ENCODE measurements around the gene ZNF302. TPM values are rescaled to one million over a fixed set of nuclear protein-coding genes. Genes with fewer than 3 reads are reported as not detected.

Gene ZNF302
- total RNA-seq, 4 donors from 2014 or later: 20.4 to 29.5 (median 21.6) TPM

- Histone ChIP-seq H3K27me3 (no peaks in the 10 kb centered on the region), H3K27ac (replicated peaks in 1 of 4) (no peak overlapping the region), H3K4me1 (no peaks in the 10 kb centered on the region), H3K9me3 (no peaks in the 10 kb centered on the region), H3K4me3 (no peak overlapping the region), H3K36me3 (no peaks in the 10 kb centered on the region)
- DNase-seq (ENCODE audit: extremely low spot score): no peak
- 29% methylated on average over 4 of the region's 5 CpGs for WGBS
- intact Hi-C loops (cut with DNase I): no loop called here
- TF ChIP-seq CTCF (IDR thresholded peaks at IDR 0.05) (no peak), EP300 (IDR thresholded peaks at IDR 0.05) (no peak), POLR2AphosphoS5 (IDR thresholded peaks at IDR 0.05) (no peak), POLR2A (IDR thresholded peaks at IDR 0.05; ENCODE audit: low read depth) (no peak)
Measured at GRCh38 chr19:34645551-34645950, 31.9 kb upstream of the ZNF302 start.

DNA sequence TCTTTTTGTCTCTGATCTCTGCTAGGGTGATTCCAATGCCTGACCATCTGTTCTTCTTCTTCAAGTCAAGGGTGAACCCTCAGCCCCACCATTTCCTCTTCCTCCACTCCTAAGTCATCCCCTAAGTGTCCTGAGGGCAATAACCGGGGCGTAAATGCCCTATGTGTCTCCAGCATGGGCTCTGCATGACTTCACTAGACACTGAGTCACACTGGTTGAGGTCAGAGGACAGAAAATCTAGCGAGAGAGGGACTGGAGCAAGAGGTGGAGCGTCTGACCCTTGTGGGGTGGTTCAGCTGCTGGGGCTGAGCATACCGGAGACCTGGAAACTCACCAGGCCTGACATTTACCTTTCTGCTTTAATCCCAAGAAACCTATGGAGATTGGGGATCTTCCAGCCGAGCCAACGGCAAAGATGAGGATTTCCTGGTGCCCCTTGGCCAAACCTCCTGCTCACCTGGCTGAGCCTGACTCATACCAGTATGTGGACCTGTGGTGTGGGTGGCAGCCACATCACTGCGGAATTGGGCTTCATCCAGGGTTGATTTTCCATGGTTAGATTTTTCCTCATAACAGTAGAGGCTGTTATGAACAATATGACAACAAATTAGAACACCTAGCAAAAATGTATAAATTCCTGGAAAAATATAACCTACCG, 27.5 kb upstream of the ZNF302 start:
- H3K27ac ChIP-seq (replicated peaks in 1 of 4): no peak overlapping the region
- H3K9me3 ChIP-seq: peaks cover 0 to 10% (median 7%) of the 10 kb centered on the region in 4 donors
- no peaks in the 10 kb centered on the region for H3K36me3 ChIP-seq
- no peak overlapping the region for H3K4me3 ChIP-seq
- DNase-seq (ENCODE audit: extremely low spot score): no peak
- H3K4me1 ChIP-seq: no peaks in the 10 kb centered on the region
- no peaks in the 10 kb centered on the region for H3K27me3 ChIP-seq
- no peak for TF ChIP-seq POLR2AphosphoS5 (IDR thresholded peaks at IDR 0.05)
- no peak for TF ChIP-seq POLR2A (IDR thresholded peaks at IDR 0.05; ENCODE audit: low read depth)
- TF ChIP-seq EP300 (IDR thresholded peaks at IDR 0.05): no peak
- TF ChIP-seq CTCF (IDR thresholded peaks at IDR 0.05): no peak
- 88% methylated on average over 8 of the region's 9 CpGs for WGBS
- intact Hi-C loops (cut with DNase I): no loop called here

- H3K36me3 ChIP-seq: no peaks in the 10 kb centered on the region
- peaks cover 0 to 10% (median 7%) of the 10 kb centered on the region in 4 donors for H3K9me3 ChIP-seq
- H3K27ac ChIP-seq (replicated peaks in 1 of 4): no peak overlapping the region
- TF ChIP-seq CTCF (IDR thresholded peaks at IDR 0.05) (no peak), POLR2A (IDR thresholded peaks at IDR 0.05; ENCODE audit: low read depth) (no peak), EP300 (IDR thresholded peaks at IDR 0.05) (no peak), POLR2AphosphoS5 (IDR thresholded peaks at IDR 0.05) (no peak)
- no peak for DNase-seq (ENCODE audit: extremely low spot score)
- no peaks in the 10 kb centered on the region for H3K27me3 ChIP-seq
- no peak overlapping the region for H3K4me3 ChIP-seq
- no peaks in the 10 kb centered on the region for H3K4me1 ChIP-seq
- WGBS: 74% methylated on average over 2 of the region's 2 CpGs
- intact Hi-C loops (cut with DNase I): no loop called here
Measured at GRCh38 chr19:34651747-34652146, 25.7 kb upstream of the ZNF302 start.

DNA sequence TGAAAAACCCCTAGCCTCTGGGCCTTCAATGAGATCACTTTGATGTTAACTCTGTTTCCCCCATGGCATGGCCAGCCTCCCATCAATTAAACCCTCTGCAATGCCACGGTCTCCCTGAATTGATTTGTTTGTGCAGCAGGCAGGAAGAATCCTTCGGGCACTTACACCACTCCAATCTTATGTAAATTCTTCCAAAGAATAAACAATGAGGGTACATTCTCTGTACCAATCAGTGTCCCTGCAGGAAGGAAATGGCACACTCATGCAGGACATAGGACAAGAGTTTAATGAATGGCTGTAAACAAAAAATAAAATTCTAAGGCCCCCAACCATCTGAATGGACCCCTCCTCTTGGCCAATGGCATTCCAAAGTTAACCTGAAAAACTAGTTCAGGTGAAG, 22.7 kb upstream of the ZNF302 start:
- Histone ChIP-seq H3K36me3 (no peaks in the 10 kb centered on the region), H3K4me1 (no peaks in the 10 kb centered on the region), H3K4me3 (no peak overlapping the region), H3K27ac (replicated peaks in 1 of 4) (no peak overlapping the region), H3K27me3 (no peaks in the 10 kb centered on the region), H3K9me3 (peaks cover 0 to 10% (median 7%) of the 10 kb centered on the region in 4 donors)
- intact Hi-C loops (cut with DNase I): no loop called here
- TF ChIP-seq CTCF (IDR thresholded peaks at IDR 0.05) (no peak), POLR2A (IDR thresholded peaks at IDR 0.05; ENCODE audit: low read depth) (no peak), POLR2AphosphoS5 (IDR thresholded peaks at IDR 0.05) (no peak), EP300 (IDR thresholded peaks at IDR 0.05) (no peak)
- no peak for DNase-seq (ENCODE audit: extremely low spot score)
- WGBS: 47% methylated on average over 2 of the region's 2 CpGs

DNA sequence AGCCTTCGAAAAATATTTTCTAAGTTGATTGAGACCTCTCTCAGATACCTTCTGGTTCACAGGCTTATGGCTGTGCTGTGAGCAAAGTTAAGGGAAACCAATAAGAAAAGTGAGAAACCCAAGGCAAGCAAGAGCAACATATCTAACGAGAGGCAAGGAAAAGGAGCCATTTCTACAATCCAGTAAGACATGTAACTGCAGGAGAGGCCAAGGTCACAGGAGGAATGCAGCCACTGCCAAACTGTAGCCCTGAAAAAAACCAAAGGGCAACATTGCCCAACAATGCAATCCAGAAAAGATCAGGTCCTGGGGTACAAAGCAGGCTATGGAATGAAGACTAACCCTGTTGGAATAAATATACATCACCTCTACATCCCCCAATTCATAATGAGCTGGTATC, 21.8 kb upstream of the ZNF302 start:
- TF ChIP-seq POLR2A (IDR thresholded peaks at IDR 0.05; ENCODE audit: low read depth) (no peak), POLR2AphosphoS5 (IDR thresholded peaks at IDR 0.05) (no peak), CTCF (IDR thresholded peaks at IDR 0.05) (no peak), EP300 (IDR thresholded peaks at IDR 0.05) (no peak)
- Histone ChIP-seq H3K9me3 (peaks cover 0 to 10% (median 7%) of the 10 kb centered on the region in 4 donors), H3K4me1 (no peaks in the 10 kb centered on the region), H3K27ac (replicated peaks in 1 of 4) (no peak overlapping the region), H3K27me3 (no peaks in the 10 kb centered on the region), H3K4me3 (no peak overlapping the region), H3K36me3 (no peaks in the 10 kb centered on the region)
- DNase-seq (ENCODE audit: extremely low spot score): no peak
- 72% methylated on average over 2 of the region's 2 CpGs for WGBS
- intact Hi-C loops (cut with DNase I): no loop called here

Measured in esophagus muscularis mucosa (tissue), 4 donors.